ENCODE measurements around the gene EMP1.

The EMP1 gene

DNA sequence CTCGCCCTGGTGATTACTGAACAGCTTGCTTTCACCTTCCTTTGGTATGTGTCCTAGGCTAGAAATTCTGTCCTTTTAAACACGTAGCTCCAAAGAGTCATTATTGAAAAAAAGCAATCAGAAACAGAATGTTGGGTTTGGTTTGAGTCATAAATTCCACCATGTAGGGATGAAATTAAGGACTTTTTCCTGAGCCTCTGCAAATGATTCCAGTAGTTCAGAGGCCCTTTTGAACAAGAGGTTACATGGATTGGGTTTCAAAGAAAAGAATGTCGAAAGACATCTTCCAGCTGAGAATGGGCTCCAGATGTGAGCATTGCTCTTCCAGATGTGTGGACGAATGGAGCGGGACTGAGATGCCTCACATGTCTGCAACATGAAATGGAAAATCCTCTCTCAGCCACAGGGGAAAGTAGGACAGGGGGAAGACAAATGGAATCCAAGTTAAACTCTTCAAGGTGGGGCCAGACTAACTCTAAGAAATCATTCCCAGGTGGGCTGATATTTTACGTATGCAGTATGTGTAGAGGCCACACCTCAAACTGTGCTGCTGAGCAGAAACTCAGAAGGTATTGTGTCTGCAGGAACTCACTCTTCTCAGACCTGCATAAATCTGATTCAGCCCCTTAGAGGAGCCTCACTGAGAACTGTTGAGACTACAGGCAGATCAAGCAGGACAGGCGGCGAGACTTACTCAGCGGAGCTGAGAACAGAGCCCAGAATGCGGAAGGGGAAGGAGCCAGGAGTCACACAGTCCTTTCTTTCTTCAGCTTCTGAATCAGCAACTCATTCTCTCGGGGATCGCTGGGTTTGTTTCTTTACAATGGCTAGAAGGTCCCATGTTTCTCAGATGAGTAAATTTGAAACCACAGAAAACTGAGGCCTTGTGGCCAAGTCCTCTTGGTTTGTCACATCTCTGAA, 23.3 kb upstream of the EMP1 start:
- DNase-seq = no peak

DNA sequence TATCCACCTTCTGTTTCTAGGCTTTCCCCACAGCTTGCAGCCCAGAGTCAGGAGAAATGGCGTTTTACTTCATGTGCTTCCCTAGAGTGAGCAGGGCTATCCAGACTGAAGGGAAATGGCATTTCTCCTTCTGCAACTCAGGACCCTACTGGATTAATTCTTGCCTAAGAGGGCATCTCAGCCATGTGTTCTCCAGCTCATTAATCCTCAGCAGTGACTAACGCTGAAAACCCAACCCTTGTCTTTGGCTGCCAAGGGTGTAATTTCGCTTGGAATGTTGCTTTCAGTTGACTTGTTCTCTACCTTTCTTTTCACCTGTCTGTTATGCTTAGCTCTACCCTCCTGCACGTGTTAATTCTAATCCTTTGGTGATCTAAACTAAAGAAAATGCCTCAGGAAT, 21.0 kb upstream of the EMP1 start:
- DNase-seq = no peak

DNA sequence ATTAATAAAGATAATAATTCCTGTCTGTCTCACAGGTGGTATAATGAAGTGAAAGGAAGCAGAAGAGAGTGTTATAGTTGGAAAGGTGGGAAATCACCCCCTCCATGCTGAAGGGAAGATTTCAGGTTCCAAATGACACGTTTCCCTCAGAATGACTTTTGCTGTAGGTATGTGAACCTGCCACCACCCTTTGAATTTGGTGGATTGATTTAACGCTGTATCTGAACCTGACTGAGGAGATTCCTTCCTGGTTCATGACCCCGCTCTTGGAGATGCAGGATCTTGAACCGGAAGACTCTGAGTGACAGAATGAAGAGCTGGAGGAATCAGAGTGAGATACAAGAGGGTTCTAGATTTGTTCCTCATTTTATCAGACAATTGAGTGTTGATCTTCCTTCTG, 20.3 kb upstream of the EMP1 start:
- no peak for DNase-seq

DNA sequence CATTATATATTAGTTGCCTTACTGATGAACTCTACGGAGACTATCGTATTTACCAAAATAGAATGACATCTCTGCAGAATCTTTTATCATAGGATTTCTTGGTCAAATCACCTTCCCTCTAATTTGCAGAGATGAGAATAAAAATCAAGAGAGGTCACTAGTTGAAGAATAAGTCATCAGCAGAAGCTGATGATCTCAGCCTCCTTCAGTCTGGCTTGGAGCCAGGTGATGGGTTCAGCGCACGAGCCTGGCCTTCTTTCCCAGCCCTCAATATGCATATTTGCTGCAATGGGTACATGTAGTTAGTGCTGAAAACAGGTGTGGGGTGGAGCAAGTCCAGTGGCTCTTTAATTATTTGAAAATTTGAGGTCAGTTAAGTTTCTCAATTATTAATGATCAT, 19.2 kb upstream of the EMP1 start:
- no peak for DNase-seq

DNA sequence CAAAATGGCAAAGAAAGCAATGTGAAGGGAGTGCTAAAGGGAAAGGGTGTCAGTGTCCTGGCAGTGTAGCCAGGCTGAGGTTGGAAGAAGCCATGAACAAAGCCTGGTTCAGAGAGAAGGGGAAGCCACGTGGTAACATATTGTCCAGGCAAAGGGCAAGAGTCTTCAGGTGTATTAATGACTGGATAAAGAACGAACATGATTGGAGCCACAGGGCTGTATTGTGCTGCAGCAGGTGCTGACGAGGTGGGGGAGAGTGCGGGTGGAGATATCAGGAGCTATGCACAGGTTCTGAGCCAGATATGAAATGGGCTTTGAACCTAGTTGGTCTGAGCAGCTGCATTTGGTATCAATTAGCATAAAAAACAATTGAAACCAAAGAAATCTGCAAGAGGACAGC, 18.6 kb upstream of the EMP1 start:
- no peak for DNase-seq

DNA sequence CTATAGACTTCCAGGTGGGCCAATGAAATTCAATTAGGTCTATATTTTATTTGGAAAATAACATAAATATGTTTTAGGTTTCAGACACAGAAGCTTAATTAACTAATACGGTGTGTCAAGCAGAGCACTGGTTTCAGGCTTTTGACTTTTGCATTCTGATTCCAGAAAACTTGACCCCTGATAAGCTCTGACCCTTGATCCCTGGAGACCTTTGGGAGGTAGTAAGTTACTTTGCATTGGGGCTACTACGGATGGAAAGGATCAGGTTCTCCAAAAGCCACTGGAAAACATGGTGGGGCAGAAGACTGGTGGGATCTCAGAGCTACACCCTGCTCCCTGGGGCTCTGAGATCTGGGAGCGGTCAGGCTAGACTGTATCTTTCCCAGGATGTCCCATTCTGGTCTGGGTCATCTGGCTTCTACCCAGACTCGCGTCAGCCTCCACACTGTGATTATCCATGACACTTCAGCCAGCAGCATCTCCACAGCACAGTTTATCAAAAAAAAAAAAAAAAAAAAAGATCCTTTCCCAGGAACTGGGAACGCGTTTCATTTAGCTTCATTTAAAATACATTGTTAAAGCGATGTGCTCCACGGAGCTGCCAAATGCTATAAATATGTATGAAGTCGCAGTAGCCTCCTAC, 17.8 kb upstream of the EMP1 start:
- no peak for DNase-seq

DNA sequence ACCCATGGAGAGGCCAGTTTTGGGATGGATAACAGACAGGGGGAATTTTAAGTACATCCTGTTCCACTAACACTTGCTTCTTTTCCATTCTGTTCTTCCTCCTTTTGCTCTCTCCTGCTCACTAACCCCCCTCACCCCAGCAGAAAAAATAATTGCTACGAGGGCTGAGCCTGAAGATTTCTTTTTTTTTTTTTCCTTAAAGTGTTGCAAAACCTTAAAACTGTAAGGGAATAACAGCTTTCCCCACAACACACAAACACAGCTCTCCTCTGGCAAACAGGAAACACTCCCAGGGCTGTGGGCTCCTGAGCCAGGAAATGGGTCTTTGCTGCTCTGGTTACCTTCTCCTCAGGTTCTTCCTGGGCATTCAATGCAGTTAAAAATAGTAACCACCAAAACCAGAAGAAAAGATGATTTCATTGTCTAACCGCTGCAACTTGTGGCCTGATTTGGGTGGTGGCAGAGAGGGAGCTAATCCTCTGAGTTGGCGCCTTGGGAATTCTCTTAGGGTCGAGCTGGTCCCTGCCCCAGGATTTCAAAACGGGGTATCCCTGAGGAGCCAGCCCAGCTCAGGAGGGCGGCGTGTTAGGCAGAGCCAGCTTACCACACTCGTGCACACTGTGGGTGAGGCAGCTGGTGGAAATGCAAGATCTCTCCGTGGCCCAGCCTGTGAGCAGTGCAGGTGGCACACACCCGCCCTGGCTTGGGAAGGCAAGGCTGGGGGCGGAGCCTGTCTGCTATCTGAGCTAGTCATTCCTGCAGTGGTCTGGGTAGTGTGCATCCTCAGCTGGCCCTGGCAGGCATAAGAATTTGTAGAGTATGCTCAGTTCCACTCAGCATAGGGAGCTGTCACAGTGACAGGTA, 17.1 kb upstream of the EMP1 start:
- no peak for DNase-seq

DNA sequence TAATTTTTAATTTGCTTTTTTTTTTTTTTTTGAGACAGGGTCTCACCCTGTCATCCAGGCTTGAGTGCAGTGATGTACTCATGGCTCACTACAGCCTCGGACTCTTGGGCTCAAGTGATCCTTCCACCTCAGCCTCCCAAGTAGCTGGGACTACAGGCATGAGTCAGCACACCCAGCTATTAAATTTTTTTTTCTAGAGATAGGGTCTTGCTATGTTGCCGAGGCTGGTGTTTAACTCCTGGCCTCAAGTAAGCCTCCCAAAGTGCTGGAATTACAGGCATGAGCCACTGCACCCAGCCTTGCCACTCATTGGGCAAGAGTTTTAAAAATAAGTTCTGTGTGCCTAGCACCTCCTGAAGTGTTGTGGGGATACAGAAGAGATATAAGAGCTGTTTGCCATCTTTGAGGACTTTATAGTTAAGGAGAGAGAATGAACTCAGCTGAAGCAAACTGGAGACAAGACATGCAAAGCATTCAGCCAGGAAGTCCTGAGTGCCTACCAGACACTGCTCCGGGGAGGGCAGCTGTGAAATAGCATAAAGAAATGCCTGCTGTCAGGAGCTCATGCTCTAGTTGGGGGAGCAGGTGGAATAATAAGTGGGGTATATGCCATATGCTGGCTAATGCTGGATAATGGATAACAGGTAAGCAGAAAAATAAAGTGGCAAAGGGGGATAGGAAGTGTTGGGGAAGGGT, 15.0 kb upstream of the EMP1 start:
- no peak for DNase-seq

DNA sequence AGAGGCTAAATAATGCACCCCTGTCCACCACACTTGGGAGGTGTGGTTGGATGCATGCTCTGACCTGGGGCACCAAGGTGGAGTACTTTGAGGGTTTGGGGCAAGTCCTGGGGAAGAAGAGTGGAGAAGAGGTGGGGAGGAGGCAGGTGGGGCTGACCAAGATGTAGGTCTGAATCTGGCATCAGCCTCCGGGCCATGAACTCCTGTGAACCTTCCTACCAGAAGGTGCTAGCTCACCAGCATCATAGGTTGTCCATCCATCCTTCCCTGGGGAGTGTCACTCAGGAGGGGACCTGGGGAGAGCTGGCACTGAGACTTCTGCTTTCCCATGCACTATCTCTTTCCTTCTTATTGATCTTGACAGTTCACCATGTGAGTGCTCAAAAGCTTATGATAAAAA, 13.6 kb upstream of the EMP1 start:
- no peak for DNase-seq

DNA sequence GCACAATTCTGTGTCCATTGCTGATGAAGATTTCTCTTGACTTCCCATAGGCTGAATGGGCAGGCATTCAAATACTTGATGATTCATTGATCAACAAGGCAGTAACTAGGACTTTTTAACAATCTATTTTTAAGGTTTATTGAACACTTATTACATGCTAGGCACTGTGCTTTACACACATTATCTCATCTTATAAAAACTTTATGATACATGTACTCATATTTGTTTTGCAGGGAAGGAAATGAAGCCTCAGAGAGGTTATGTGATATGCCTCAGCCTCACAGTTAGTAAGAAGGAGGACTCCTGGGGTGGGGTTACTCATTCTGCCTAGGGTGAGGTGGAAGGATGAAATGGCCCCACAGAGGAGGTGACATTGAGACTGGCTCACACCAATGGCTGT, 12.9 kb upstream of the EMP1 start:
- DNase-seq = no peak

DNA sequence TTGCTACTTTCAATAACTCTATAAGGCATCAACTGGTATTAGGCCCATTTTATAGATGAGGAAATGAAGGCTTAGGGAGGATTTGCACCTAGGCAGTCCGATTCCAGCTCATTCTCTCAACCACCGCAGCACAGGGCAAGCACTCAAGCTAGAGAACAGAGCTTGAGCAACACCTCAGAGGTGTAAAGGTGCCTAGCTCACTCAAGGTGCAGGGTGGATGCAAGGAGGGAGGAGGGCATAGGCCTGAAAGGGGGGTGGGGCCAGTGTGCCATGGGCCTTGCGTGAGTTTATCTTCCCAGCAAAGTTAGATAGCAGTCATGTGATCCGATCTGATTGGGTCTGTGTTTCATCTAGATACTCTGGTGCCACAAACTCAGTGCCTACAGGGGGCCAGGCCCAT, 10.2 kb upstream of the EMP1 start:
- no peak for DNase-seq

DNA sequence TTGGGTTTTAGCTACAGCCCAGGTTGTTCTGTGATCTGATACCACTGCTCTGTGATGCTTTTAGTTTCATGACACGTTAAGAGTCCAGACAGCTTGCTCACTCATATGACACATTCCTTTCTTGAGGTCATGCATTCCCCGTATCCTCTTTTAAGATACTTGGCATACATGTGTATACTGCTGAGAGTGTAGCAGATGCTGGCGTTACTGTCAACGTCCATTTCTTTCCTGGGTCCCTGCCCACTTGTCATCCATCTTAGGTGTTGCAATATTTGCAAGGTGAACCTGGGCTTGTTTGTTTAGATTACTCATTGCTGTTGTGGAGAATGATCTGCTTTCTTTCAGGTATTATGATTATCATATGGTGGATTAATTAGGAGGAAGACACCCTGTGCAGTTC, 9.1 kb upstream of the EMP1 start:
- no peak for DNase-seq

DNA sequence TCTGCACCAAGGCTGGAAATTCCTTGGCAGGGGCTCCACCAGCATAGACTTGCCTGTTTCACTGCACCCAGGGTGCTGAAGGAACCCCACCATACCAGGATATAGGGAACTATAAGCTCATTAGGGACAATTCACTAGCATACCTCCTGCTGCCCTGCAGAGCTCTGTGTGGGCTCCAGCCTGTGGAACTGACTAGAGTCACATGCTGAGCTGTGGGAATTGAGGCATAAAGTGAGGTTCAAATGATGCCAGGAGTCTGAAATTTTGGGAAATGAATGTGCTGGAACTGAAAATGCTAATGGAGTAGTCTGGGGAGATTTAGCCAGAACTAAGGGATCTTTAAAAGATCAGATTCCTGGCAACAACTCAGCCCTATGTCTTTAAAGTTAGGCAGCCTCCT, 7.3 kb upstream of the EMP1 start:
- peak; percentile 19 for DNase-seq

DNA sequence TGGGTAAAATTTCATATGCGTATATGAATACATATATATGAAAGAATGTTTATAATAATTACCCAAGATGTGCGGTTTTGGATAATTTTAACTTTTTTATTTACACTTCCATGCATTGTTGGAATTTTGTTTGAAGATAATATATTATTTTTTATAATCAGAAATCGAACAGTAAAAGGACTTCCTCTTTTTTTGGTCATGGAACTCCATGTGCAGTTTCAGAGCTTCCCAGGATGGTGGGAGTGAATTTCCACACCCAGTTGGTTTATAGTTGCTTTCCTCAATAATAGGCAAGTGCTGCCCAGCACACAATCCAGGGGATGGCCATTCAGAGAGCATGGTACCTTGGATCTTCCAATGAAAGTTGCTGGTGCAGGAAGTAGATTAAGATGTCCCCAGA, 6.3 kb upstream of the EMP1 start:
- DNase-seq = no peak

DNA sequence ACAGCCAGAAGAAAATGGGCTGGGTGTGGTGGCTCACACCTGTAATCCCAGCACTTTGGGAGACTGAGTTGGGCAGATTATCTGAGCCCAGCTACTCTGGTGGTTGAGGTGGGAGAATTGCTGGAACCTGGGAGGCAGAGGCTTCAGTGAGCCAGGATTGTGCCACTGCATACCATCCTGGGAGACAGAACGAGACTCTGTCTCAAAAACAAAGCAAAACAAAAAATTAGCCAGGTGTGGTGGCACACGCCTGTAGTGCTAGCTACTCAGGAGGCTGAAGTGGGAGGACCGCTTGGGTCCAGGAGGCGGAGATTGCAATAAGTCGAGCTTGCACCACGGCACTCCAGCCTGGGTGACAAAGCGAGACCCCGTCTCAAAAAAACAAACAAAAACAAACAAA, 3.8 kb upstream of the EMP1 start:
- DNase-seq = no peak

DNA sequence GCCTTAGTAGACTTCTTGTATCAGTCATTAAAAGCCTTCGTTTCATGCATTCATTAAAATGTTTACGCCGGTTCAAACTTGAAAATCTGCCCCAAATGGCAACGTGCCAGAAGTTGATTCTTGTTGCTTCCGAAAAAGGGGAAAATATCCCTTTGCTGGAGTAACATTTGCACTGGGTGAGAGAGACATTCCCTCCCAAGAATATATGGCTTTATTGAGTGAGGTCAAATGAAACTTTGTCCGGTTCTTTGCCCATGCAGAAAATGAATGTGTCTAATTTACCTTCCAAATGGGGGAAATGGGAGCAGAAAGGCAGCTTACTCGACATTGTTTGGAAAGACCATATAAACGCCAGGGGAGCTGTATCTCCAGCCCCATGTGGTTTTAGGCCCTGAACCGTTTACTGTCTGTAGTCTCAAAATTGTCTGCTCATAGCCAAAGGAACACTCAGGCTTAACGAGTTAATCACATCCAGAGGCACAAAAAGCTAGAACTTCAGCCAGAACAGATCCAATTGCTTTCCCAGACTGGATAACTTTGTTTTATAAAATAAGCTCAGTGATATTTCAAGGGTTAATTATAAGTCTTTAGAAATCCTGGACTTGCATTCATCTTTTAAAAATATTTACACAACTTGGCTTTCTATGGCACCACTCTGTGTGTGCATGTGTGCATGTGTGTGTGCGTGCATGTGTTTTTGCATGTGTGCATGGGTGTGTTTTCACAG, 2.9 kb upstream of the EMP1 start:
- DNase-seq = peak; percentile 40

DNA sequence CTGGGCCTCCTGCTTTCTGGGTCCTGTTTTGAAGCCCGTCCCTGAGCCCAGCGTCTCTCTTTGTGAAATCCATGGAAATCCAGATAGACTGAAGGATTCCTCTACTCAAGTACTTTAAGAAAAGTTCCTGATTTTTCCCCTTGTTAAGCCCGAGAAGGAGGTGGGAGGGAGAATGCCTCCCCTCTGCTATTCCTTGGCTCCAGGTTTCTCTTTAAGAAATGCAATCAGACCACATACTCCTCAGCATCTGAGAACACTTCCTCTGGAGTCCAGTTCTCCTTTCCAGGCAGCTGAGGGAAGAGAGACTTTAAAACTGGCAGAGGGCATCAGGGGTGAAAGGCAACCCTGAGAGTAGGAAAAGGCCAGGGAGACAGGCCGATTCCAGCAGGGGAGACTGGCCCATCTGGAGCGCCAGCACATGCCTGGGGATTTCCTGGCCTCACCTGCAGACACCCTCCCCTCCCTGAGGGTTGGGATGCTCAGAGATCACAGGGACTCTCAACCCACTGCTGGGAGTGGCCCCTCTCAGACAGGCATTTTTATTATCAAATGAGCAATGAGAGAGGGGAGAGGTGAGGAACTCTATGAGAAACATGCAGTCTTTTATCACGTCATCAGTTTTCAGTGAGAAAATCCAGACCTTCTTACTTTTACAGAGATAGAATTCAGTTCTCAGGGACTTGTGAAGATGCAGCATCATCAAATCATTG, 2.0 kb upstream of the EMP1 start:
- no peak for DNase-seq

DNA sequence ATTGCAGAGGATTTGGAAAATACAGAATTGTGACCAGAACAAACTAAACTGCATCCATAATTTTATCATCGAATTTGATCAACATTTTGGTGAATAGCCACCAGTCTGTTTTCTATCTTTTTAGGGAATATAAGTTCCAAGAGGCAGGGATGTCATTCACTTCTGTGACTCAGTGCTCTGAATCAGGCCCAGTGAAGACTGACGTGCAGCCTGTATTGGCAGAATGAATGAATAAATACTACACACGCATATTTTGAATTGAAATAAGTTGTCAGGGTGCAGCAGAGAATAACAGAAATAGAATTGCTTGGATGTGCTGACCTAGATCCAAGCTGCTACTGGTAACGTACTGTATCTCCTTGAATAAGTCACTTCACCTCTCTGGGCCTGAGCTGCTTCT, 1.3 kb upstream of the EMP1 start:
- no peak for DNase-seq

DNA sequence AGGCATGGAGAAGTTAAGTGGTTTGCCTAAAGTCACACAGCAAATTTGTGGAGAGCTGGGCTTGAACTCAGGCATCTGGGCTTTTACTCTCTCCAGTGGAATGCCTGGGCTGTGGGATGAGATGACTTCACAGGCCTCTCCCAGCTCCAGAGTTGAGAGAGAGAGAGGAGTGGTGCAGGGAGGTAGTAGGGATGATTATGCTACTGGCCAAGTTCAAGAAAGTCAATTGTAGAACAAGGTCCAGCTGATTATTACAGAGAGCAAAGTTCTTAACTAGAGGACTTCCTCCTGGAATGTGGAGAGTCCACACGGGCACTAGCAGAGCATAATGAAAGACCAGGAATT, 769 bp upstream of the EMP1 start:
- no peak for DNase-seq

DNA sequence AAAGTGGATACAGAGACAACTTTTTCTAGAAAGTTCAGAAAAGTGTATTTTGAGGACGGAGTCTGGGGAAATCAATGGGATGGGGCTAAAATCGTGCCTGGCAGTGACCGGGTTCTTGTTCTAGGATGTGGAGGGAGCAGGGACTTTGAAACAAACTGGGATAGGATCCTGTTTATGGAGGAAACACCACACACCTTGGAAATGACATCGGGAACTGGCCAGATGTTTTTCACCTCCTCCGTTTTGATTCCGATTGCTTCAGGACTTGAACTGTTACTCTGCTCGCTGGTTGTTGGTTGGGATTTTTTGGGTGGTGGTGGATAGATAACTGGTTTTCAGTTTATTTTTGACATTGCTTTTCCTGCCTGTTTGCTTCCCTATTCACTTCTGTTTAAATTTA, 506 bp downstream of the EMP1 start:
- no peak for DNase-seq

DNA sequence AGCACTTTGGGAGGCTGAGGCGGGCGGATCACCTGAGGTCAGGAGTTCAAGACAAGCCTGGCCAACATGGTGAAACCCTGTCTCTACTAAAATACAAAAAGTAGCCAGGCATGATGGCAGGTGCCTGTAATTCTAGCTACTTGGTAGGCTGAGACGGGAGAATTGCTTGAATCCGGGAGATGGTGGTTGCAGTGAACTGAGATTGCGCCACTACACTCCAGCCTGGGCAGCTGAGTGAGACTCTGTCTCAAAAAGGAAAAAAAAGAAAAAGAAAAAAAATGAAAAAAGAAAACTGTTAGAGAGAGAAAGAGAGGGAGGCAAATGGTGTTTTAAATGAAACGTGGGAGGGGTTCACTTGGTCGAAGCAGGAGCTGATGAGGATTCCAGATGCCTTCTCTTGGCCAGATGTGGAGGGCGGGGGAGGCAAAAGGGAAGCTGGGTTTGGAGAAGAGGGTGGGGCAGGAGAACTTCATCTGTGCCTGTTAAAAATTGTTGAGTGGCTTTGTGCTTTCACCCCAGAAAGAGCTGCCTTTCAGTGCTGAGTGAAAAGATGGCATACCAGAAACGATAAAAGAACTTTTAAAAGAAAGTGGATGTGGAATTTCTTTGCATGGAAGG, 1.1 kb downstream of the EMP1 start:
- no peak for DNase-seq

Data from NCI-H446 treated with DMSO at 0.1 percent for 48 hours (cell line).